Nephron progenitor cell (in vitro differentiated cells): ENCODE data around the gene RSPRY1.

Experiments
- DNase-seq: peaks from one replicate; pipeline ENCODE4 v3.0.0; 2021
- H3K27ac Mint-ChIP-seq: 2 replicates; pipeline ENCODE4 v1.8.0; 2021; ENCODE audit warnings: mild to moderate bottlenecking, moderate library complexity, mixed read lengths
- H3K27me3 Mint-ChIP-seq: 2 replicates; pipeline ENCODE4 v1.8.0; 2021; ENCODE audit warnings: mild to moderate bottlenecking, low read depth, mixed read lengths; ENCODE audit not compliant: poor library complexity
- H3K36me3 Mint-ChIP-seq: 2 replicates; pipeline ENCODE4 v1.8.0; 2021; ENCODE audit warnings: low read depth, mixed read lengths
- H3K4me1 Mint-ChIP-seq: 2 replicates; pipeline ENCODE4 v1.8.0; 2021; ENCODE audit warnings: mixed read lengths
- H3K4me3 Mint-ChIP-seq: 2 replicates; pipeline ENCODE4 v1.8.0; 2021; ENCODE audit warnings: mild to moderate bottlenecking, moderate library complexity, mixed read lengths
- H3K9me3 Mint-ChIP-seq: 2 replicates; pipeline ENCODE4 v1.8.0; 2021; ENCODE audit warnings: mild to moderate bottlenecking, moderate library complexity, mixed read lengths
- CTCF ChIP-seq: fragments of 200-600 bp; sonication (generic); IDR thresholded peaks from 2 replicates; pipeline ENCODE4 v1.5.0; 2021; ENCODE audit warnings: antibody characterized with exemption

Gene RSPRY1

GRCh38 chr16:57236022-57236350 is 49.9 kb downstream of the RSPRY1 start:
- H3K27me3 Mint-ChIP-seq: no peaks in the 10 kb centered on the region
- TF ChIP-seq CTCF: no peak
- no peaks in the 10 kb centered on the region for H3K9me3 Mint-ChIP-seq
- H3K27ac Mint-ChIP-seq: no peak overlapping the region
- H3K4me1 Mint-ChIP-seq: no peaks in the 10 kb centered on the region
- no peak overlapping the region for H3K4me3 Mint-ChIP-seq
- DNase-seq: no peak
- peaks cover 56% of the 10 kb centered on the region for H3K36me3 Mint-ChIP-seq

- Mint-ChIP-seq H3K9me3 (no peaks in the 10 kb centered on the region), H3K27me3 (no peaks in the 10 kb centered on the region), H3K36me3 (peaks cover 48% of the 10 kb centered on the region), H3K4me3 (no peak overlapping the region), H3K27ac (no peak overlapping the region), H3K4me1 (no peaks in the 10 kb centered on the region)
- no peak for DNase-seq
- no peak for TF ChIP-seq CTCF
Measured at GRCh38 chr16:57238682-57239081, 52.6 kb downstream of the RSPRY1 start.

GRCh38 chr16:57239107-57239506 is 53.0 kb downstream of the RSPRY1 start:
- Mint-ChIP-seq H3K9me3 (no peaks in the 10 kb centered on the region), H3K27me3 (no peaks in the 10 kb centered on the region), H3K36me3 (peaks cover 44% of the 10 kb centered on the region), H3K4me3 (no peak overlapping the region), H3K27ac (no peak overlapping the region), H3K4me1 (peaks cover 1% of the 10 kb centered on the region)
- TF ChIP-seq CTCF: no peak
- DNase-seq: no peak

DNA sequence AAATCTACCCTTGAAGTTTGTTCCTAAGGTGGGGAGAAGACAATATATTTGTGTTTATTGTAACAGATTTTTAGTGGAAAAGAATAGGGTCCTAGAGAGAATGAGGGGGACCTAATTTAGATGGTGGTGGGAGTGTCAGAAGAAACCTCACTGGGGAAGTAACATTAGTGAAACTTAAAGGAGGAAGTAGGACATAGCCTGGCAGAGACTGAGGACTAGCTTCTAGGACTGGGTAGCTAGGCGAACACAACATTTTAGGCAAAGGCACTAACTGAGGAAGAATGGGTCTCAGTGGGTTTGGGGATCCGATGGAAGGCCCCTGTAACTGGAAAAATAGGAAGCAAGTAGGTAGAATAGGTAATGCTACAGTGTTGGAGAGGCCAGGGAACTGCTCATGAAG is 54.7 kb downstream of the RSPRY1 start:
- DNase-seq: no peak
- TF ChIP-seq CTCF: no peak
- H3K27me3 Mint-ChIP-seq: peaks cover 5% of the 10 kb centered on the region
- peaks cover 29% of the 10 kb centered on the region for H3K36me3 Mint-ChIP-seq
- H3K4me3 Mint-ChIP-seq: no peak overlapping the region
- no peaks in the 10 kb centered on the region for H3K9me3 Mint-ChIP-seq
- peak overlapping the region; percentile 5 for H3K27ac Mint-ChIP-seq
- peaks cover 13% of the 10 kb centered on the region for H3K4me1 Mint-ChIP-seq

- H3K4me1 Mint-ChIP-seq: peaks cover 17% of the 10 kb centered on the region
- H3K27ac Mint-ChIP-seq: no peak overlapping the region
- H3K4me3 Mint-ChIP-seq: no peak overlapping the region
- no peak for TF ChIP-seq CTCF
- peaks cover 5% of the 10 kb centered on the region for H3K27me3 Mint-ChIP-seq
- no peaks in the 10 kb centered on the region for H3K9me3 Mint-ChIP-seq
- no peak for DNase-seq
- H3K36me3 Mint-ChIP-seq: peaks cover 23% of the 10 kb centered on the region
Measured at GRCh38 chr16:57242650-57243049, 56.5 kb downstream of the RSPRY1 start.

DNA sequence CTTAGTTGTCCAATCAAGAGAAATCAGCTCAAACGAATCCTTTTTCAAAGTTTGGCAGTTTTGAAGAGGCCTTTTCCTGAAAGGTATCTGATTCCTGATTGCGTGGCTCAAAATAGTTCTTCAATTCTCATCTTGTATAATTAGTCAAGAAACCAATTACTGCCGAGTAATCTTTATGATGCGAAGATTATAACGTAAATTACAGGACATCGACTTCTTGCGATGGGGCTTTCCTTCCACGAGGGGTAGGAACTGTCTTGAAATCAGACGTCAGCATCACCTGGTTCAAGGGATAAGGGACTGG is 58.3 kb downstream of the RSPRY1 start:
- peaks cover 20% of the 10 kb centered on the region for H3K36me3 Mint-ChIP-seq
- no peak for DNase-seq
- no peaks in the 10 kb centered on the region for H3K9me3 Mint-ChIP-seq
- peaks cover 17% of the 10 kb centered on the region for H3K4me1 Mint-ChIP-seq
- no peak for TF ChIP-seq CTCF
- peak overlapping the region; percentile 92 for H3K27ac Mint-ChIP-seq
- peak overlapping the region; percentile 95 for H3K4me3 Mint-ChIP-seq
- H3K27me3 Mint-ChIP-seq: peaks cover 5% of the 10 kb centered on the region
